ENCODE measurements around the gene SEC61B. TPM values are rescaled to one million over a fixed set of nuclear protein-coding genes. Genes with fewer than 3 reads are reported as not detected.

SEC61B gene
- total RNA-seq, 4 donors from 2014 or later: 50.5 to 121 (median 67.6) TPM

- TF ChIP-seq, protein P1, sequence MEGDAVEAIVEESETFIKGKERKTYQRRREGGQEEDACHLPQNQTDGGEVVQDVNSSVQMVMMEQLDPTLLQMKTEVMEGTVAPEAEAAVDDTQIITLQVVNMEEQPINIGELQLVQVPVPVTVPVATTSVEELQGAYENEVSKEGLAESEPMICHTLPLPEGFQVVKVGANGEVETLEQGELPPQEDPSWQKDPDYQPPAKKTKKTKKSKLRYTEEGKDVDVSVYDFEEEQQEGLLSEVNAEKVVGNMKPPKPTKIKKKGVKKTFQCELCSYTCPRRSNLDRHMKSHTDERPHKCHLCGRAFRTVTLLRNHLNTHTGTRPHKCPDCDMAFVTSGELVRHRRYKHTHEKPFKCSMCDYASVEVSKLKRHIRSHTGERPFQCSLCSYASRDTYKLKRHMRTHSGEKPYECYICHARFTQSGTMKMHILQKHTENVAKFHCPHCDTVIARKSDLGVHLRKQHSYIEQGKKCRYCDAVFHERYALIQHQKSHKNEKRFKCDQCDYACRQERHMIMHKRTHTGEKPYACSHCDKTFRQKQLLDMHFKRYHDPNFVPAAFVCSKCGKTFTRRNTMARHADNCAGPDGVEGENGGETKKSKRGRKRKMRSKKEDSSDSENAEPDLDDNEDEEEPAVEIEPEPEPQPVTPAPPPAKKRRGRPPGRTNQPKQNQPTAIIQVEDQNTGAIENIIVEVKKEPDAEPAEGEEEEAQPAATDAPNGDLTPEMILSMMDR (IDR thresholded peaks at IDR 0.05; ENCODE audit: low read depth): no peak
Measured at GRCh38 chr9:99180662-99181061, 41.4 kb upstream of the SEC61B start.

DNA sequence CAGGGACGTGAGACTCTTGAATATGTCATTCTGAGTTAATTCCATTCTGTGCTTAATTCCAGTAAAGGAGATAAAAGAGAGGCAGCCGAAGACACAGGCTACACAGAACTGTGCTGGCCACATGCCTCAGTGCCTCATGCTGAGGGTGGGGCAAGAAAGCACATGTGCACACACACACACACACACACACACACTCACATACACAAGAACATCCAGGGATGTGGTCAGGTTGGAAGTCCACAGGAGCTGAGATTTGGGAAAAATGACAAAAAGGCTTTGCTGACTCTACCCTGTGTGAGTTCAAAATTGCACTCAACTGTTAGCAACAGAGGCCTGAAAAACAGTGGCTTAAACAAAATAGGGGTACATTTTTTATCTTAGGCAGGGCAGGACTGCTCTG, 40.9 kb upstream of the SEC61B start:
- TF ChIP-seq, protein P1 (IDR thresholded peaks at IDR 0.05; ENCODE audit: low read depth): no peak

DNA sequence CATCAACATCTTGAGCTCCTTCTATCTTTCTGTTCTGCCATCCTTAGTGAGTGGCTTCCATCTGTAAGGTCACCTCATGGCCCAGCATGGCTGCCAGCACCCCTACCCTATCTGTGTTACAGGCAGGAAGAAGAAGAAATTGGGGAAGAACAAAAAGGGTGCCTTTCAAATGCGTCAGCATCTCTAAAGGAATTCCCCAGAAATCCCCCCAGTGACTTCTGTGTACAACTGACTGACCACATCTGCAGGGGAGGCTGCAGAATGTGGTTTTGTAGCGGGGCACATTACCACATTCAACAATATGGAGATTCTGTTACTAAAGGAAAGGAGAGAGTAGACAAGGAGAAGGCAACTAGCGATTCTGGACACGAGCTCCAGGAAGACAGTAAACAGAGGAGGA, 40.5 kb upstream of the SEC61B start:
- TF ChIP-seq, protein P1 (IDR thresholded peaks at IDR 0.05; ENCODE audit: low read depth): no peak

GRCh38 chr9:99182356-99182755, 39.7 kb upstream of the SEC61B start:
- TF ChIP-seq, protein P1 (IDR thresholded peaks at IDR 0.05; ENCODE audit: low read depth): no peak

GRCh38 chr9:99183616-99184015, 38.5 kb upstream of the SEC61B start:
- TF ChIP-seq, protein P1 (IDR thresholded peaks at IDR 0.05; ENCODE audit: low read depth): no peak

- TF ChIP-seq, protein P1 (IDR thresholded peaks at IDR 0.05; ENCODE audit: low read depth): no peak
Measured at GRCh38 chr9:99184110-99184474, 38.0 kb upstream of the SEC61B start.

DNA sequence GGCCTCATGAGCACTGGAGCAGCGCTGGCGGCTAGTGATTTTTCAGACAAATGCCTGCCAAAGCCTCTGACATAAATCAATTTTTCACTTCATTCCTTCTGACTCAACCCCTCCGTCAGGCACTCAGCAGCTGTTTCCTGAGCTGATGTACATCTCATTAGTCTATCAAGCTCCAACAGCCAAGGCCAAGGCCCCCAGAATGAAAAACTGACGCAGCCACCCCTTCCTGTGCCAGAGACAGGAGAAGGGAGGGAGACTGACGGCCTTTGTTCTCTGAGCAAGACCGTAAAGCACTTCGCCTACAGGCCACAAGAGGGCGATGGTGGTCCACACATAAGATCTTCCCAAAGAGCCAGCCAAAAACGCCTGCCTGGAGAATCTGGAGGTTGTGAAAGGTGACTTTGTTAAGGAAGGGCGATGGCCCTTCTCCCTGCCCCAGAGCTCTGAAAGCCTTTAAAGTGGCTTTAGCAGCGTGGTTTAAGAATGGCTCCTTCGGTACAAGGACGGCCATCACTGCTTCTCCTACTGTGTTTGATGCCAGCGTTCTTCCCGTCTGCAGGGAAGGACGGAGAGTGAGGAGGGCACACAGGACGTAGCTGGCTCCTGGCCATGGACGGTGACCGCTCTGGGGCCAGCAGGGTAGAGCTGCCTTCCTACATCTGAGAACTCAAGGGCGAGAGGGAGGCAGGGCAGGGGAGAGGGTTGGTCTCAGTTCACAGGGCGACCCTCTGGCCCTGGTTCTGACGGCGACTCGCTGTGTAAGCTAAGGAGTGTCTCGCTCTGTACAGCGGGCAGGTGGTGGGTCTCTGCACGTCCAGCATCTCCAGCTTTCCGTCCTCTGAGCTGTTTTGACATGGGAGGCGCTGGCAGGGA, 37.4 kb upstream of the SEC61B start:
- TF ChIP-seq, protein P1 (IDR thresholded peaks at IDR 0.05; ENCODE audit: low read depth): no peak
